Activated T-cell treated with anti-CD3 and anti-CD28 coated beads, Interleukin-2, amount 50 U/mL, for 72 hours (primary cell): Measurements from ENCODE around the gene ANTXR1. TPM values are rescaled to one million over a fixed set of nuclear protein-coding genes. Genes with fewer than 3 reads are reported as not detected.

Experiments
- ATAC-seq, 2 donors: fragments of 150-1000 bp; cut with Tn5 transposase; replicated peaks in 1 of 2; 2 replicates each; pipeline ENCODE4 v1.10.0; 2021; ENCODE audit warnings: moderate library complexity in 2 of 2, mild to moderate bottlenecking in 1 of 2
- DNase-seq, 2 donors: peaks; one replicate each; pipeline ENCODE4 v3.0.0; 2021 to 2022; ENCODE audit warnings: mixed read lengths in 1 of 2
- H3K27ac Mint-ChIP-seq: one replicate; pipeline ENCODE4 v1.8.0; 2022; ENCODE audit warnings: mild to moderate bottlenecking, moderate library complexity, mixed read lengths
- H3K27me3 Mint-ChIP-seq: one replicate; pipeline ENCODE4 v1.8.0; 2022; ENCODE audit warnings: low read depth, mixed read lengths
- H3K36me3 Mint-ChIP-seq, 2 donors: one replicate each; pipeline ENCODE4 v1.8.0; 2022; ENCODE audit warnings: mixed read lengths in 2 of 2, mild to moderate bottlenecking in 1 of 2; ENCODE audit not compliant: insufficient read depth in 2 of 2
- H3K4me1 Mint-ChIP-seq: one replicate; pipeline ENCODE4 v1.8.0; 2022; ENCODE audit warnings: low read depth, mixed read lengths
- H3K4me3 Mint-ChIP-seq, 2 donors: one replicate each; pipeline ENCODE4 v1.8.0; 2022; ENCODE audit warnings: mild to moderate bottlenecking in 2 of 2, mixed read lengths in 2 of 2, moderate library complexity in 2 of 2
- H3K9me3 Mint-ChIP-seq, 2 donors: one replicate each; pipeline ENCODE4 v1.8.0; 2022; ENCODE audit warnings: mixed read lengths in 2 of 2
- total RNA-seq, 2 donors: library from RNA; stranded (reverse); gene quantifications; one replicate each; pipeline ENCODE4 v1.2.3, GENCODE V29; 2022

The ANTXR1 gene
- total RNA-seq, 2 donors from 2014 or later = not detected

- no peaks in the 10 kb centered on the region for H3K9me3 Mint-ChIP-seq
- peaks cover 8% of the 10 kb centered on the region for H3K4me1 Mint-ChIP-seq
- H3K27me3 Mint-ChIP-seq = peaks cover 32% of the 10 kb centered on the region
- ATAC-seq (no peak), DNase-seq (no peak)
- H3K36me3 Mint-ChIP-seq = no peaks in the 10 kb centered on the region
- H3K27ac Mint-ChIP-seq = no peak overlapping the region
- H3K4me3 Mint-ChIP-seq = no peak overlapping the region
Measured at GRCh38 chr2:69177063-69177771, 164.2 kb downstream of the ANTXR1 start.

GRCh38 chr2:69177785-69178636, 165.0 kb downstream of the ANTXR1 start:
- H3K4me1 Mint-ChIP-seq = peaks cover 8% of the 10 kb centered on the region
- peaks cover 30% of the 10 kb centered on the region for H3K27me3 Mint-ChIP-seq
- ATAC-seq (no peak), DNase-seq (peak in 1 of 2 donors; percentile 2)
- H3K4me3 Mint-ChIP-seq = no peak overlapping the region
- H3K9me3 Mint-ChIP-seq = no peaks in the 10 kb centered on the region
- no peaks in the 10 kb centered on the region for H3K36me3 Mint-ChIP-seq
- no peak overlapping the region for H3K27ac Mint-ChIP-seq

- no peaks in the 10 kb centered on the region for H3K9me3 Mint-ChIP-seq
- no peak for DNase-seq
- no peak for ATAC-seq
- H3K36me3 Mint-ChIP-seq = no peaks in the 10 kb centered on the region
- peaks cover 25% of the 10 kb centered on the region for H3K27me3 Mint-ChIP-seq
- no peak overlapping the region for H3K4me3 Mint-ChIP-seq
- no peak overlapping the region for H3K27ac Mint-ChIP-seq
- H3K4me1 Mint-ChIP-seq = peaks cover 8% of the 10 kb centered on the region
Measured at GRCh38 chr2:69178756-69179155, 165.8 kb downstream of the ANTXR1 start.

- Mint-ChIP-seq H3K4me3 (no peak overlapping the region), H3K27me3 (peaks cover 25% of the 10 kb centered on the region), H3K9me3 (no peaks in the 10 kb centered on the region), H3K4me1 (peaks cover 8% of the 10 kb centered on the region), H3K27ac (no peak overlapping the region), H3K36me3 (no peaks in the 10 kb centered on the region)
- no peak for DNase-seq
- no peak for ATAC-seq
Measured at GRCh38 chr2:69180227-69180626, 167.2 kb downstream of the ANTXR1 start.

DNA sequence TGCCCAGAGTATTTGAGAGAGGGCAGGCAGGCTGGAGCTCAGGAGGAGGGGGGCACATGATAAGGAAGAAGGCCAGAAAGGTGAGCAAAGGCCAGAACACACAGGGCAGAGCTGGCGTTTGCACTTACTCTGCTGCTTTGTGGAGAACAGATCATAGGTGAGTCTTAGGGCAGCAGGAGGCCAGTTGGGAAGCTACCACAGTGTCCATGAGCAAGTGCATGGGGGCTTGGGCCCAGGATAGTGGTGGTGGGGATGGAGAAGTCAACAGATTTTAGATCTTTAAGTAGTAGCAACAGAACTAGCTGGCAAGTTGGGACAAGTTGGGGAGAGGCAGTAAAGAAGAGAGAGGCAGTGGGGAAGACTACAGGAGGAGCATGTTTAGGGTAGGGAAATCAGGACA, 168.0 kb downstream of the ANTXR1 start:
- Mint-ChIP-seq H3K36me3 (no peaks in the 10 kb centered on the region), H3K4me1 (peaks cover 8% of the 10 kb centered on the region), H3K4me3 (no peak overlapping the region)

DNA sequence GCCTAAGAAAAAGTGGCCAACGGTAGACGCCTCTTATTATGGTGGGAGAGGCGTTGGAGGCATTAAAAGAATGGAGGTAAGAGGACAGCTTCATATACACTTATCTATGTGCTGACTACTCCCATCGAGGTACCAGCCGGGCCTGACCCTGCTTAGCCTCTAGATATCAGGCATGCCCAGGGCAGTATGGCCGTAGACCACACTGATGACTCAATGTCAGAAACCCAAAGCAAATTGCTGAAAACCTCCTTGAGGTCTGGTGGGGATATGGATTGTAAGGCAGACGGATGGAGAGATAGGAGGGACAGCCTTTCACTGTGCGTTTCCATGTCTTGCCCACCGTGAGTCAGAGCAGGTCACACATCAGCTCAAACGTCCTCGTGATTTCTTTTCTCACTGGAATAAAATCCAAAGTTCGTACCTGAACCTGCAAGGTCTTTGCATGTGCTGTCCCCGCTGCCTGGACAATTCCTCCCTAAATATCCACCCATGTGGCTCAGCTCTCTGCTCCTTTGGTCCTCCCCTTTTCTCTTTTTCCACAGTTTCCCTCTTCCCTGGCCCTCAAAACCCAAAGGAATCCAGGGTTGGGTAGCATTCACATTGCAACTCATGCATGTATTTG, 168.9 kb downstream of the ANTXR1 start:
- peaks cover 8% of the 10 kb centered on the region for H3K4me1 Mint-ChIP-seq
- H3K9me3 Mint-ChIP-seq = no peaks in the 10 kb centered on the region
- no peaks in the 10 kb centered on the region for H3K36me3 Mint-ChIP-seq
- H3K27ac Mint-ChIP-seq = no peak overlapping the region
- H3K4me3 Mint-ChIP-seq = no peak overlapping the region
- H3K27me3 Mint-ChIP-seq = peaks cover 17% of the 10 kb centered on the region
- ATAC-seq (no peak), DNase-seq (no peak)

More for the DNA sequence above, 168.0 kb downstream of the ANTXR1 start:
- Mint-ChIP-seq H3K27me3 (peaks cover 25% of the 10 kb centered on the region), H3K9me3 (no peaks in the 10 kb centered on the region), H3K27ac (no peak overlapping the region)
- ATAC-seq = no peak
- DNase-seq = no peak

DNA sequence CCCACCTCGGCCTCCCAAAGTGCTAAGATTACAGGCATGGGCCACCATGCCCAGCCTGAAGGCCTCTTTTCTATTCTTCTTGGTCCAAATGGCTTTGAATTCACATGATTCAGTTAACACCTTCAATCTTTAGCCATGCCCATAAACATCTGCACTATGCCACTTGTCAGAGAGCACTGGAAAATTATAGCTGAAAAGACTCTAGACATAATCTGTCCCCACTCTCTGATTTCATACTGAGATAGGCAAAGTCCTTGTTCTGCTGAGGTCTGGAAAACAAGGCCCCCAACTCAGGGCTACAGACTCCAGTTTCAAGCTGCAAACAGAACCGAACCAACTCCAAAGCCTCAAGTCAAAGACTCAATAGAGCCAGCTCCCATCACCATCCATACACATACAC, 170.7 kb downstream of the ANTXR1 start:
- Mint-ChIP-seq H3K27me3 (peaks cover 11% of the 10 kb centered on the region), H3K27ac (no peak overlapping the region), H3K36me3 (no peaks in the 10 kb centered on the region), H3K4me3 (no peak overlapping the region), H3K4me1 (no peaks in the 10 kb centered on the region), H3K9me3 (no peaks in the 10 kb centered on the region)
- DNase-seq (no peak), ATAC-seq (no peak)

- ATAC-seq (no peak), DNase-seq (no peak)
- Mint-ChIP-seq H3K36me3 (no peaks in the 10 kb centered on the region), H3K27ac (no peak overlapping the region), H3K9me3 (no peaks in the 10 kb centered on the region), H3K4me3 (no peak overlapping the region), H3K4me1 (no peaks in the 10 kb centered on the region), H3K27me3 (peaks cover 17% of the 10 kb centered on the region)
Measured at GRCh38 chr2:69184224-69184623, 171.2 kb downstream of the ANTXR1 start.

DNA sequence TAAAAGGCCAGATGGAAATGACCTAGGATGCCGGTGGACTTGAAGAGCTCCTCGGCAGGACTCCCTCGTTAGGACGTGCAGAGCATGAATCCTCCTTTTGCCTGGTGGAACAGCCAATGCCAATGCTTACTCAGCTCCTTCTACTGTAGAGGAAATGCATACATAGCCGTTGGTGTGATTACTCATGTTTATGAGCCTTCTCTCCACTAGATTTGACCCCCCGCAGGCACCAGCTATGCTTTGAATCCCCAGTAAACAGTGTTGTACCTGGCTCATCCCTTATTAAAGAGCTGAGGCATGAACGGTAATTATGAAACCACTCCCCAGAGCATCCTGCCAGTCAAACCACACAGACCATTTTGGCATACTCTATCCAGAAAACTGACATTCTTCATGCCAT, 172.8 kb downstream of the ANTXR1 start:
- ATAC-seq (no peak), DNase-seq (no peak)
- no peaks in the 10 kb centered on the region for H3K36me3 Mint-ChIP-seq
- no peaks in the 10 kb centered on the region for H3K9me3 Mint-ChIP-seq
- no peaks in the 10 kb centered on the region for H3K4me1 Mint-ChIP-seq
- no peak overlapping the region for H3K27ac Mint-ChIP-seq
- peaks cover 28% of the 10 kb centered on the region for H3K27me3 Mint-ChIP-seq
- no peak overlapping the region for H3K4me3 Mint-ChIP-seq

DNA sequence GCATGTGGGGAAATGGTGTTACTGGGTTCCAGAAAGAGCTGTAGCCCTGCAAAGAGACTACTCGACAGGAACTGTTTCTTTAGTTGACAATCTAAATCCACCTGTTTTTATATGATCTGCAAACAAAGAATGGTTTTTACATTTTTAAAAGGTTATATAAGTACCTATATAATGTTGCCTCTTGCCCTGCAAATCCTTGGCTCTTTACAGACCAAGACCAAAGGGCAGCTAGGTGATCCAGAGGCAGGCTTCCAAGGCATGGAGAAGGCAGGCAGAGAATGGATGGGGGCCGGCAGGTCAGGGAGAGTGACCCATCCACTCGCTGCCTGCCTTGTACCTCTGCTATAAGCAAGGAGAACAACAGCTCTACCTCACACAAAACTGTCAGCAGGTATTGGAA, 173.6 kb downstream of the ANTXR1 start:
- H3K4me3 Mint-ChIP-seq = no peak overlapping the region
- no peak for ATAC-seq
- no peaks in the 10 kb centered on the region for H3K36me3 Mint-ChIP-seq
- no peaks in the 10 kb centered on the region for H3K9me3 Mint-ChIP-seq
- peaks cover 27% of the 10 kb centered on the region for H3K27me3 Mint-ChIP-seq
- H3K27ac Mint-ChIP-seq = no peak overlapping the region
- DNase-seq = no peak
- no peaks in the 10 kb centered on the region for H3K4me1 Mint-ChIP-seq

DNA sequence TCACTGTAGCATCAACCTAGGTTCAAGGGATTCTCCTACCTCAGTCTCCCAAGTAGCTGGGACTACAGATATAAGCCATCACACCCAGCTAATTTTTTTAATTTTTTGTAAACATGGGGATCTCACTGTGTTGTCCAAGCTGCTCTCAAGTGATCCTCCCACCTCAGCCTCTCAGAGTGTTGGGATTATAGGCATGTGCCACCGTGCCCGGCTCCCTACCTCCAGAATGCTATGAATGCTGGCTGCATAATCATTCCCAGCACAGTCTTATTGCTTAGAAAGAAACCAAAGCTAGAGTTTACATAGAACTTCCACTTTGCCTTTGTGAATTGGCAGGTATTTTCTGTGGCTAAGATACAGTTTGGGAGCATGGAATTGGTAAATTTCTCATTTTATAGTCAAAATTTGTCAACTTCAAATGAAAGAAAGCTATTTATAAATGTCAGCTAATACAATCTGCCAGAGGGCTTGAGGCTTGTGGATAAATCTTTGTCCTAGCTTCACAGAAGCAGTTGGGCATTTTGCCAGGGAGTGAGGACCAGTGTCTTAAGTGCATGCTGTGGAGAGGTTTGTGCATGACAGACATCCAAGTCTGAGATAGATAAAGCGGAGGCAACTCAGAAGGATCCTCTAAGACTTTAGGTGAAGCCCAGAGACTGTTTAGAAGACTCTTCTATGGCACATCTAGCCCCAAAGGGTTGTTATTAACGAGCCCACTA, 175.4 kb downstream of the ANTXR1 start:
- Mint-ChIP-seq H3K4me3 (no peak overlapping the region), H3K27me3 (peaks cover 44% of the 10 kb centered on the region), H3K9me3 (no peaks in the 10 kb centered on the region), H3K27ac (no peak overlapping the region), H3K36me3 (no peaks in the 10 kb centered on the region), H3K4me1 (no peaks in the 10 kb centered on the region)
- DNase-seq (no peak), ATAC-seq (no peak)

DNA sequence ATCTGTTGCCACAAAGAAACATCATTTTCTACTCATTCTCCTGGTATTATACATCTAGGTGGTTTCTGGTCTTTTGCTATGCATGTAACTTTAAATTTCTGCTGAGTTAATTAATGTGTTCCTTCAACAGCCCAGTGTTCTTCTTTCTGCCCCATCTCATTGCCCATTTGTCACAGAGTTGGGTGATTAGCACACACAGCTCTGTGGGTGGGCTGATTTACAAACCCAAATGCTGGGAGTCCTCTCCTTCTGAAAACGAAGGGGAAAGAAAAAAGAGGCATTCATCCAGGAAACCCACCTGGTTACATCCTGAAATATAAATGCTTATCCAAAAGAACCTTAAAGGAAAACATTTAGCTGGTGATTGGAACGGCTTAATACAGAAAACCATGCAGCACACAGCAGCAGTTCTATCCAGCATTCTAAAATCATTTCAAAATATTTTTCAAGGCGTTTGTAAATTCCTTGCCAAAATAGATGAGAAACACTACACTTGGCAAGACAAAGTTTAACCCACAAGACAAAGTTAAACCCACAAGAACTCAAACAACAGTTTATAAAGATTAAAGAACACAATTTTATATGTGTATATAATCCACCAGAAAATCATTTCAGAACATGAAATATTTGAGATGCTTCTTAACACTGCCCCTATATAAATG, 177.9 kb downstream of the ANTXR1 start:
- ATAC-seq = no peak
- Mint-ChIP-seq H3K36me3 (no peaks in the 10 kb centered on the region), H3K9me3 (no peaks in the 10 kb centered on the region), H3K4me3 (no peak overlapping the region), H3K4me1 (no peaks in the 10 kb centered on the region), H3K27ac (no peak overlapping the region), H3K27me3 (peaks cover 44% of the 10 kb centered on the region)
- DNase-seq = no peak
